ENCODE measurements around the gene ELOVL6.

DNA sequence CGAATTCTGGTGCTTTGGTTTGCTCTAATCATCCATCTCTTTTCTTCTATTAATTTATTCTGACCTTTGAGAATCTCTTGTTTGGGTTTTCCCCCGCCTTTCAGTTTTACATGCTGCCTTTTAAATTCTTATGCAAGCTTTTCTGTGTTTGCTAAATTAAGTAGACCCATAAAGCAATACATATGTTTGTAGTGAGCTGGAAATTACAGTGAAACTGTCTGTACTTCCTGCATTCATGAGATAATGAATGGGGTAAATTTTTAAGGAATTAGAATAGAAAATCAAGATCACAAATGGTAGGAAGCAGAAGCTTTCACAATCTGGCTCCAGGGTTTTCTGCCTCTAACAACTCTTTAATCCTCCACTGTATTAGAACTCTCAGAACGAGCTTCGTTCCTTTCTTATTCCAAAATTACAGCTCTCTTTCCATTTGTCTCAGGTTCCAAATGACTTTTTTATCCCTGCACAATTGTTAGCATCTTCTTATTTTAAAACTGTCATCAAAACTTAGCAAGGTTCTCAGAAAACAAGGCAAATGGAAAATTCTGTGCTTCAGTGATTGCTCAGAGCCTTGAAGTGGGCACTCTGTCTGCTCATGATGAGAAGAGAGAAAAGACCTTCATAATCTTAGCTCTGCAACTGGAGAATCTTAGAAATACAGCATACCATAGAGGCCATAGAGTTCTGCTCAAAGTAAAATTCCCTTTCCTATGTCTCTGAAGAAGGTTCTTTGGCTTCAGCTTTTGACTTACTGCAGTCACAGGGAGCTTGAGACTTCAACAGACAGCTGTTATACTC is 177.6 kb downstream of the ELOVL6 start:
- TF ChIP-seq, protein P1, sequence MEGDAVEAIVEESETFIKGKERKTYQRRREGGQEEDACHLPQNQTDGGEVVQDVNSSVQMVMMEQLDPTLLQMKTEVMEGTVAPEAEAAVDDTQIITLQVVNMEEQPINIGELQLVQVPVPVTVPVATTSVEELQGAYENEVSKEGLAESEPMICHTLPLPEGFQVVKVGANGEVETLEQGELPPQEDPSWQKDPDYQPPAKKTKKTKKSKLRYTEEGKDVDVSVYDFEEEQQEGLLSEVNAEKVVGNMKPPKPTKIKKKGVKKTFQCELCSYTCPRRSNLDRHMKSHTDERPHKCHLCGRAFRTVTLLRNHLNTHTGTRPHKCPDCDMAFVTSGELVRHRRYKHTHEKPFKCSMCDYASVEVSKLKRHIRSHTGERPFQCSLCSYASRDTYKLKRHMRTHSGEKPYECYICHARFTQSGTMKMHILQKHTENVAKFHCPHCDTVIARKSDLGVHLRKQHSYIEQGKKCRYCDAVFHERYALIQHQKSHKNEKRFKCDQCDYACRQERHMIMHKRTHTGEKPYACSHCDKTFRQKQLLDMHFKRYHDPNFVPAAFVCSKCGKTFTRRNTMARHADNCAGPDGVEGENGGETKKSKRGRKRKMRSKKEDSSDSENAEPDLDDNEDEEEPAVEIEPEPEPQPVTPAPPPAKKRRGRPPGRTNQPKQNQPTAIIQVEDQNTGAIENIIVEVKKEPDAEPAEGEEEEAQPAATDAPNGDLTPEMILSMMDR (IDR thresholded peaks at IDR 0.05) = no peak
- no peak for TF ChIP-seq POLR2AphosphoS5 (IDR thresholded peaks at IDR 0.05)
- TF ChIP-seq POLR2A (IDR thresholded peaks at IDR 0.05) = no peak
- no peak for TF ChIP-seq EP300 (IDR thresholded peaks at IDR 0.05; ENCODE audit: low read depth)

Data from transverse colon (tissue), 4 donors.